ENCODE data around the gene BCL11A.
"Not testable (repeated sequence)": the region's sequence is repeated elsewhere in the genome, so short reads cannot be mapped to it uniquely, and the experiment has no call there.

Gene BCL11A

DNA sequence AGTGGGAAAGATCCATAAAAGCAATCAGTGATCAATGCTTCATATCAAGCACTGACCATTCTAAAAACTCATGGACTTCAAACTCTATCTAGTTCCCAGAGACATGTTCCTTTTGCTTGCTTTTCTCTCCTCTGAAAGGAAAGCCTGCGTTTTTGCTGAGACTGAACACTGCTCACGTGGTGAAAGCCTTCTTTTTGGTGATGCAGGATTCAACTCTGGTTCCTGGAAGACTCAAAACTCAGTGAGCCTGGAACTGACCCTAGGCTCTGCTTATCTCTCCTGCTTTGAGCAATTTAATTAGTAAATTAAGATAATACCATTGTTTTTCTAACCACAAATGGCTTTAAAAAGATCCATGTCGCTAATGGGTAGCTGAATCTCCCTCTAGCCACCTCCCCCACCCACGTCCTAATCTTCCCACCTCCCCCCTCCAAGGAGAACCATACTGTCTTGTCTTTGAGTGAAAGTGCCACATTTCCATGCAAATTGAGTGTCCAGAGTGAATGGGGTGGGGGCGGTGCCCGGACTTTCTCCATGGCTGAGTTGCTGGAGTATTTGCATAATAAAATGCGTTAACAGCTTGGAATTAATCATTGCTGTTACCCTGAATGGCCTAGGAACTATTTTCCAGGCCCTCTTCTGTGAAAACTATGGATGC is 130.5 kb downstream of the BCL11A start:
- DNase-seq: no peak

GRCh38 chr2:60417210-60417609 is 136.2 kb downstream of the BCL11A start:
- DNase-seq: not testable (repeated sequence)

DNA sequence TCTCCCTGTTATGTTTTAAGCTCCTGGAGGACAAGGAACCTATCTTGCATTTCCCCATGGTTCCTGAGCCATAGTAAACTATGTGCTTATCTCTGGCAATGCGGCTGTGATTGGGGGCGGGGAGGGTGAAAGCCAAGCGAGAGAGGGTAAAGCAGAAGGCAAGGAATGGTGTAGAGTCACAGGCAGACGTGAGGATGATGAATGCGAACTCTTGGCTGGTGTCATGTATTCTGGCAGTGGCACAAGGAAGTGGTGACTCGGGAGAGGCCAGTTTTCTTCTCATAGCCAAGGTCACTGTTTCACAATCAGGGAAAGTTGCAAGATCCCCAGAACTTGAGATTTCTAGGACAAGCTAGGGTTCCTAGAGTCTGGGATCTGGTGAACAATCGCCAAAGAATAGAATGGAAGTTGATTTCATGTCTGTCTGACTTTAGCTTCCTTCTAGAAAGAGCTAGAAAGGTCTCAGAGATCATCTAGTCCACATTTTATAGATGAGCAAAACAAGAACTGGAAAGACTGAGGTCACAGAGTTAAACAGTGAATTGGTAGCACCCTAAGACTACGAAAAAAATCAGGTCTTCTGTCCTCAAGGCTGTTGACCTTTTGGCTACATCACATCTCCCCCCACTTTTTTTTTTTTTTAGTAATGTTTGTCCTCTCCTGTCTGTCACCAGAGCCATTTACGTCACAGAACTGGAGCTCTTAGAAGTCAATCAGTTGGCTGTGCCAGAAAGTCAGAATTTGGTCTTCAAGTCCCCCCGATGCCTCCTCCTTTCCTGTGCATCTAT is 137.0 kb downstream of the BCL11A start:
- no peak for DNase-seq

DNA sequence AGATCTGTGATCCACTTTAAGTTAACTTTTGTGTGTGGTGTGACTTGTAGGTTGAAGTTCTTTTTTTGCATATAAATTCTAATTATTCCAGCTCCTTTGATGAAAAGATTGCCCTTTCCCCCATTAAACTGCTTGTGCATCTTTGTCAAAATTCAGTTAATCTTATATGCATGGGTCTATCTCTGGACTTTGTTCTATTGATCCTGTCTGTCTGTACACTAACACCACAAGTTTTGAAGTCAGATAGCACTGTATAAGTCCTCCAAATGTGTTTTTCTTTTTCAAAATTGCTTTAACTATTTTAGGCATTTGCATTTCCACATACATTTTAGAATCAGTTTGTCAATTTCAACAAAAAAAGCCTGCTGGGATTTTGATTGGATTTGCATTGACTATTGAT is 137.6 kb downstream of the BCL11A start:
- no peak for DNase-seq

DNA sequence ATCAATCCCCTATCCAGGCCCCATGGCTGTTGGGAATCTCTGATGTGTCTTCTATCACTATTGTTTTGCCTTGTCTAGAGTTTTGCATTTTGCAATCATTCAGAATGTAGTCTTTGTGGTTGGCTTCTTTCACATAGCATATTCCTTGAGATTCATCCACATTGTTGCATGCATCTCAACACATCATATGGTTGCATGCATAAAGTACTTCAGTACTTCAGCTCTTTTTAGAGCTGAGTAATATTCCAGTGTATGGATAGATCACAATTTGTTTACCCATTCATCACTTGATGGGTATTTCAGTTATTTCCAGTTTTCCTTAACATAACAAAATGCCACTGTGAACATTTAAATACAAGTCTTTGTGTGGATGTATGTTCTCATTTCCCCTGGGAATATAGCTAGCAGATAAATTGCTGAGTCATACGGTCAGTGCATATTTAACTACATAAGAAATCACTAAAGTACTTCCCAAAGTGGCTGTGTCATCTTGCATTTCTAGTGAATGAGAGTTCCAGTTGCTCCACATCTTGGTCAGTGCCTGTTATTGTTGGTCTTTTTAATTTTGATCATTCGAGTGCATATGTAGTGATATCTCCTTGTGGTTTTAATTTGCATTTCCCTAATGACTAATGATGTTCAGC is 138.8 kb downstream of the BCL11A start:
- no peak for DNase-seq

- DNase-seq: no peak
Observed at GRCh38 chr2:60413814-60414168, 139.7 kb downstream of the BCL11A start.

- DNase-seq: no peak
Observed at GRCh38 chr2:60413069-60413813, 140.2 kb downstream of the BCL11A start.

DNA sequence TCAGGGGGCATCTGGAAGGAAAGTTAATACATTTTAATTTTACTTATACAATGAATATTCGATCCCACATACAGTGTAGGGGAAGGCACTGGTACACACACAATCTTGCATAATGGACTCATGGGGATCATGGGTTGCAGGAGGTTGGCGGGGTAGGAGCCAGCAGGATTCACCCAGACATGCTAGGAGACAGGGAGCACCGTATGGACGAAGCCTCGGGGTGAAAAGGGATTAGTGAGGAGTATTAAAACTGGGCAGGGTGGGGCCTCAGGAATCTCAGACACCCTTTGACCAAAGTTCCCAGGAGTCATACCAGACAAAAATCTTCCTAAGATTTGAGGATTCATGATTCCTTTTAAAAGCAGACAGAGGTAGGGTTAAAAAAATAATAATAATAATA is 140.8 kb downstream of the BCL11A start:
- DNase-seq: no peak

GRCh38 chr2:60412027-60412426 is 141.4 kb downstream of the BCL11A start:
- no peak for DNase-seq

DNA sequence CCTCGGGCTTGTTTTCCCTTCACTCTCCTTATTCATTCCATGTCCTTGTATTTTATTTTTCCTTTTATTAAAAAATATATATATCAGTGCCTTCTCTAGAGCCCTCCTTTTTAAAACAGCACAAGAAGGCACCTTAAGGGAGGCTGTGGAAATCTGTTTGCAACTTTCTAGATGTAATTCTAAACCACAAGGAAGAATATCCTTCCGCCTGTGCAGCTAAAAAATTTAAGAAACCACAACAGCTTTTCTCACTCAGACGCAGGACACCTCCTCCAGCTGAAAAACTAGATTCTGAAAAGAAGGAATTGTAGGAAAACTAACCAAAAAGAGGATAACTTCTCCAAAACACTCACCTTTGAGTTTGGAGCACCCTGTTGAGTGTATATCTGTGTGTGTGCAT is 142.2 kb downstream of the BCL11A start:
- DNase-seq: no peak

- no peak for DNase-seq
Observed at GRCh38 chr2:60410456-60411146, 142.9 kb downstream of the BCL11A start.

GRCh38 chr2:60409531-60409871 is 144.0 kb downstream of the BCL11A start:
- DNase-seq: no peak

DNA sequence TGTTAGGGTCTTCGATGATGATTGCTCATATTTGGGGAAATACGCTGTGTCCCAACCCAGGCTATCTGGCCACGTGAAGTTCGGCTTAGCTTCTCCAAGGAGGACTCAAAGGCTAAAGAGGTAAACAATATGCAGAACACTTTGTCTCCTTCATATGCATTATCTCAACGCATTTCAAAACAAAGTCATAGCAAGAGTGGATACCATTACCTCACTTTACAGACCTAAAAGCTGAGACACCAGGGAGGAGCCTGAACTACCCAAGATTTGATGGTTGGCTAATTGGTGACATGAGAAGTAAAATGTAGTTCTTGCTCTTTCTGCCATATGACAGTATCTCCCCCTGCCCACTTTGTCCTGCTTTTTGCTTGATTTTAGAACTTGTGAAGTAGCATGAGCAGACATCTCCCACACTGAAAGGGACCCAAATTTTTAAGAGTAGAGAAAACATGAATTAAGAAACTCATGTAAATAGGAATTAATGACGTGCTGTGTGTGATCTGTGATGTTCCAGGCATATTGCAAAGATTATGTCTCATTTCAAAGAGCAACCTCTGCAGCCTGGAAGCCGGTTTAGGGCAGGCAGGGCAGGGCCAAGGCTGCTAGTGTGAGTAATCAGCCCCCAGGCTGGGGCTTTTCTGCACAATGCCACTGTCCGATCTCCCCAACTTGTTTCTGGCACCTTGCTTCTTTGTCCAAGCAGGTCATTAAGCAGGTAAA is 144.5 kb downstream of the BCL11A start:
- no peak for DNase-seq

DNA sequence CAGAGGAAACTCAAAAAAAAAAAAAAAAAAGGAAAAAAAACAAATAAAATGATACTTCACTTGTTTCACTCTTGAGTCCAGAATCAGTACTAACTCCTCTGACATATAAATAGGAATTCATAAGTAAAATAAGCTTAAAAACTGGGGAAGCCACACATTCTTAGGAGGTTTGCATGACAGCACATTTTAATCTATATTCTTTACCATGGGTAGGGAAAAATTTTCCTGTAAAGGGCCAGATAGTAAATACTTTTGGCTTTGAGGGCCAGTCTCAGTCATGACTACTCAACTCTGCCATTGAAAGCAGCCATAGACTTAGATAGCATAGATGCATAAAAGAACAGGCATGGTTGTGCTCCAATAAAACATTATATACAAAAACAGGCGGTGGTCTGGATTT is 145.2 kb downstream of the BCL11A start:
- no peak for DNase-seq

DNA sequence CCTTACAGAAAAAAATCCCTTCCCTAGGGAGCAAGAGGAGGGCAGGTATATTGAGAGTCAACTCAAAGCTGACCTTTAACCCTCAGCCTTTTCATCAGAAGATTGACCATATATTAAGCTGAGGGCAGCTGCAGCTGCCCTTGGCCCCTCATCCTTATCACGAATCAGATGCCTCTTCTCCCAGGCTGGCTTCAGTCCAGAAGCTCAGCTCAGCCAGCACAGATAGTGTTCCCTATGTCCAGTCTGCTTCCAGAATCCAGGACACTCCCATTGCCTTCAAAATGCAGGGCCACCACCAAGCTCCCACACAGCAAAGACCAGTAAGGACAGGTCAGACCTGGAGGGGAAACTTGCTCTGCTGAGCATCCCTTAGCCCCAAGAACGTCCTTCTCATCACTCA is 146.1 kb downstream of the BCL11A start:
- no peak for DNase-seq

DNA sequence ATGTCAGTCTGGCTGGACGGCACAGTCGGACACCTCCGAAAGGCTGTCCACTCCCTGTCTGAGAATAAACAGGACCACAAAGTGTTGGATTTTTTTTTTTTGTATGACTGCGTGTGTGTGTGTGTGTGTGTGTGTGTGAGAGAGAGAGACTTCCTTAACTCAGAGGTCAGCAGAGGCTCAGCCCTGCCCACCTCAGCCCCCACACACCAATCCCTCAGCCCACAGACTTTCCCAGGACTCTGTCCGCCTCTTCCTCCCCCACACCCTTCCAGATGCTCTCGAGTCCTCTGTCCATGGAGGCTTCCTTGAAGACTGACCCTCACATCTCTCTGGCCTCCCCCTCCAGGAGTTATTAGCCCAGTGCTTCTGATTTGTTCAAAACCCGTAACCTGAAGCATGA is 147.3 kb downstream of the BCL11A start:
- DNase-seq: no peak

DNA sequence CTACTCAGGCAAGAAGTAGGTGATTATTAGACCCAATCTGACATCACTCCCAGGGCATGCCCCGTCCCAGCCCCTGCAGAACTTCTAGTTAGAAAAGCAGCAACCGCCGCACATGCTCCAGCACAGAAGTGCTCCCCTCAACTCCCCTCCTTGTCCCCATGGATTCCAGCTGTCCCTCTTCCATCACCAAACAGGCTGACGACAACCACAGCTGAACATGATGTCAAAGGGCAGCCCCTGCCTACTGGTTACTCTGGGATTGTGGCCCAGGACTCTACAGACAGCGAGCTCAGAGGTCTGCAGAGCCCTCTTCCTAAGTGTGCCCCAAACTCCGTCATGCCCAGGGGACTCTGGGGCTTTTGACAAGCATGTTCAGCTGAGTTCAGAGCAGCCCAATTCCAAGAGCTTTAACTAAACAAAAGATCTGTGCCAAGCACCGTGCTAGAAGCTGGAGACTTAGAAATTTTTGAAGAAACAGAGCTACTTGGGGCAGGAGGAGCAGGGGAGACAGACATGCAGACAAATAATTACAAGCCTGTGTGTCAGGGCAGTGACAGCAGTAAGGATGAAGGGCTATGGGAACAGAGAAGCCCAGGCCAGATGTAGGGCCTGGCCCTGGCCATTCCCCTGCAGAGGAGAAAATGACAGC is 148.1 kb downstream of the BCL11A start:
- DNase-seq: no peak
